OCI-LY3 (cell line): ENCODE measurements around the gene EMC7.

ENCODE experiments used
- H2AFZ ChIP-seq: fragments of 200-600, 300-600 bp; shearing (Covaris generic); 2 replicates; pipeline ENCODE4 v1.6.0; 2014; ENCODE audit warnings: antibody characterized with exemption, low read depth, low read length
- H3K27ac ChIP-seq: fragments of 200-600, 300-600 bp; sonication (generic); 2 replicates; pipeline ENCODE4 v1.5.1; 2014; ENCODE audit warnings: mild to moderate bottlenecking, low read length, moderate library complexity, mixed read lengths
- H3K27me3 ChIP-seq: fragments of 200-600, 300-600 bp; sonication (generic); 2 replicates; pipeline ENCODE4 v1.6.1; 2014; ENCODE audit warnings: low read depth, low read length, mixed read lengths
- H3K36me3 ChIP-seq: fragments of 200-600, 300-600 bp; sonication (generic); replicated peaks from 2 replicates; pipeline ENCODE3; 2014; ENCODE audit warnings: low read depth, low read length, mixed read lengths
- H3K4me1 ChIP-seq: fragments of 300-600, 200-600 bp; sonication (generic); 2 replicates; pipeline ENCODE4 v1.6.1; 2014; ENCODE audit warnings: low read length, mixed read lengths
- H3K4me2 ChIP-seq: fragments of 200-600, 300-600 bp; sonication (generic); 2 replicates; pipeline ENCODE4 v1.6.1; 2014; ENCODE audit warnings: low read length, mixed read lengths
- H3K4me3 ChIP-seq: fragments of 300-600, 200-600 bp; sonication (generic); 2 replicates; pipeline ENCODE4 v1.5.1; 2014; ENCODE audit warnings: antibody characterized with exemption, mild to moderate bottlenecking, low read length, moderate library complexity
- H3K79me2 ChIP-seq: fragments of 300-600, 200-600 bp; shearing (Covaris generic); 2 replicates; pipeline ENCODE4 v1.6.1; 2014; ENCODE audit warnings: mild to moderate bottlenecking, low read length, mixed read lengths
- H3K9ac ChIP-seq: fragments of 300-600, 200-600 bp; shearing (Covaris generic); 2 replicates; pipeline ENCODE4 v1.6.0; 2014; ENCODE audit warnings: mild to moderate bottlenecking, low read length, moderate library complexity
- H3K9me3 ChIP-seq: fragments of 200-600, 300-600 bp; shearing (Covaris generic); 2 replicates; pipeline ENCODE4 v1.6.1; 2014; ENCODE audit warnings: low read length, mixed read lengths; ENCODE audit not compliant: insufficient read depth
- H4K20me1 ChIP-seq: fragments of 200-600, 300-600 bp; sonication (generic); 2 replicates; pipeline ENCODE4 v1.6.1; 2016; ENCODE audit warnings: low read length, mixed read lengths; ENCODE audit not compliant: insufficient read depth
- EZH2phosphoT487 ChIP-seq: fragments of 200-600 bp; shearing (Covaris generic); IDR thresholded peaks from 2 replicates; pipeline ENCODE4 v1.6.1; 2018; ENCODE audit warnings: antibody characterized with exemption, mixed run types, low read depth
- TF ChIP-seq, protein P1 (sequence below): fragments of 200-600, 300-600 bp; sonication (generic); IDR thresholded peaks from 2 replicates; pipeline ENCODE4 v1.5.1; 2014; ENCODE audit warnings: antibody characterized with exemption, low read length, low read depth

EMC7 gene

DNA sequence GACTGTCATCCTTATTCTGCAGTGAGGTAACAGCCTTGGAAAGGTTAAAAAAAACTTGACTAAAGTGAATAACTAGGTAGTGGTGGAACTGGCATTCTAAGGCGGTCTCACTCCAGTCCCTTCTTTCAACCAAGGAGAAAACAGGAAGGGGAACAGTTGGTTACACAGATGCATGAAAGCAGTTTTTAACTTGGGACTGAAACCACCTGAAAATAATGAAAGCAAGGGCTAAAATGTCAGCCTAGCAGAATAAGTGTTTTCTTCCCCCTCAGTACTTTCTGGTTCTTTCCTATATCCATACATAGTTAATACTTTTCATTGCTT, 61.9 kb downstream of the EMC7 start:
- no peaks in the 10 kb centered on the region for H3K27me3 ChIP-seq
- H3K27ac ChIP-seq: peak overlapping the region; percentile 46; the same call in 1 of the 2 replicates

DNA sequence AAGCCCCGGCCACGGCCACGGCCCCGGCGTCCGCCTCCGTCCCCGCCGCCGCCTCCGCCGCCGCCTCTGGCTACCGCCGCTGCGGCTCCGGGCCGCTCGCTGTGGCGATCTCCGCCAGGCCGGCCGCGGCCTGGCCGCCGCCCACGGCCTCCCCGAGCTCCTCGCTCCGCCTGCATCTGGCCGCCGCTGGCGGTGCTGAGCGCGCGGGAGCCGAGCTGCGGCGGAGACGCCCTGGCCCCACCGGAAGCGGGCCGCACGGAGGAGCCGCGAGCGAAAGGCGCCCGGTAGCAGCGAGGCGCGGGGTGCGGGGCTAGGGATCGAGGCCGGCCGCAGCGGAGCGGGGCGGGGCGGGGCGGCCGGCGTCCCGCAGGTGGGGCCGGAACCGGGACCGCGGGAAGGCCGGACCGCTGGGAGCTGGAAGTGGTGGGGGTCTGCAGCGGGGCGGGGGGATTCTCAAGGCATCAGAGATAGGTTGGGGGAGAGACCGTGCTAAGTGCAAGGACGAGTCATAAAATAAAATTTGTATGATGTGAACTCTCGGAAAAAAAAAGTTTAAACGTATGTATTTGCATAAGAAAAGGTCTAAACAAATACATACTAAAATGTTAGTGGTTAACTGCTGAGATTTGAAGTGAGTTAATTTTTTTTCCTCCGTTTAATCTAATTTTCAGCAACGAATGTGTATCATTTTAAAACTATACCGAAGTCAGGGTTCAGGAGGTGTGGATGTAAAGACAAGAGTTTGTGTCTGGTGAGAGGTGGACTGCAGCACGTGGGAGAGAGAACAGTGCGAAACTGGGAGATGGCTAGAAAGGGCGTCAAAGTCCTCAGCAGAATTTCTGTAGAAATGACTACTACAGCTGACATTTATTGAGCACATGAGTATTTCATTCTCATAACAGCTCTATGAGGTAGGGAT, 62.5 kb downstream of the EMC7 start, which contains the start of gene AVEN:
Gene AVEN, minus strand, starts transcription at position 334 of the 919 bp plus-strand sequence. Its CDS starts 158 bp downstream, at position 176.
- Histone ChIP-seq H3K9ac (peak within 1 kb of the TSS; percentile 88), H3K4me2 (peak within 1 kb of the TSS; percentile 98), H3K36me3 (no peaks in the 10 kb centered on the region), H3K9me3 (no peaks in the 10 kb centered on the region), H3K4me1 (peaks cover 11% of the 10 kb centered on the region), H4K20me1 (no peaks in the 10 kb centered on the region), H3K4me3 (peak within 1 kb of the TSS; percentile 85), H3K27me3 (no peaks in the 10 kb centered on the region), H3K27ac (peak within 1 kb of the TSS; percentile 46), H2AFZ (peak within 1 kb of the TSS; percentile 65), H3K79me2 (peaks cover 18% of the 10 kb centered on the region)
- TF ChIP-seq EZH2phosphoT487: no peak
- TF ChIP-seq, protein P1, sequence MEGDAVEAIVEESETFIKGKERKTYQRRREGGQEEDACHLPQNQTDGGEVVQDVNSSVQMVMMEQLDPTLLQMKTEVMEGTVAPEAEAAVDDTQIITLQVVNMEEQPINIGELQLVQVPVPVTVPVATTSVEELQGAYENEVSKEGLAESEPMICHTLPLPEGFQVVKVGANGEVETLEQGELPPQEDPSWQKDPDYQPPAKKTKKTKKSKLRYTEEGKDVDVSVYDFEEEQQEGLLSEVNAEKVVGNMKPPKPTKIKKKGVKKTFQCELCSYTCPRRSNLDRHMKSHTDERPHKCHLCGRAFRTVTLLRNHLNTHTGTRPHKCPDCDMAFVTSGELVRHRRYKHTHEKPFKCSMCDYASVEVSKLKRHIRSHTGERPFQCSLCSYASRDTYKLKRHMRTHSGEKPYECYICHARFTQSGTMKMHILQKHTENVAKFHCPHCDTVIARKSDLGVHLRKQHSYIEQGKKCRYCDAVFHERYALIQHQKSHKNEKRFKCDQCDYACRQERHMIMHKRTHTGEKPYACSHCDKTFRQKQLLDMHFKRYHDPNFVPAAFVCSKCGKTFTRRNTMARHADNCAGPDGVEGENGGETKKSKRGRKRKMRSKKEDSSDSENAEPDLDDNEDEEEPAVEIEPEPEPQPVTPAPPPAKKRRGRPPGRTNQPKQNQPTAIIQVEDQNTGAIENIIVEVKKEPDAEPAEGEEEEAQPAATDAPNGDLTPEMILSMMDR: no peak

More for the DNA sequence above, 61.9 kb downstream of the EMC7 start:
- Histone ChIP-seq H3K4me2 (peak overlapping the region; percentile 98), H3K36me3 (no peaks in the 10 kb centered on the region), H2AFZ (no peak overlapping the region), H3K4me3 (peak overlapping the region; percentile 85), H3K9ac (peak overlapping the region; percentile 88; the same call in 1 of the 2 replicates), H4K20me1 (no peaks in the 10 kb centered on the region), H3K9me3 (no peaks in the 10 kb centered on the region), H3K4me1 (peaks cover 11% of the 10 kb centered on the region), H3K79me2 (peaks cover 18% of the 10 kb centered on the region)
- TF ChIP-seq, protein P1: no peak
- TF ChIP-seq EZH2phosphoT487: no peak

DNA sequence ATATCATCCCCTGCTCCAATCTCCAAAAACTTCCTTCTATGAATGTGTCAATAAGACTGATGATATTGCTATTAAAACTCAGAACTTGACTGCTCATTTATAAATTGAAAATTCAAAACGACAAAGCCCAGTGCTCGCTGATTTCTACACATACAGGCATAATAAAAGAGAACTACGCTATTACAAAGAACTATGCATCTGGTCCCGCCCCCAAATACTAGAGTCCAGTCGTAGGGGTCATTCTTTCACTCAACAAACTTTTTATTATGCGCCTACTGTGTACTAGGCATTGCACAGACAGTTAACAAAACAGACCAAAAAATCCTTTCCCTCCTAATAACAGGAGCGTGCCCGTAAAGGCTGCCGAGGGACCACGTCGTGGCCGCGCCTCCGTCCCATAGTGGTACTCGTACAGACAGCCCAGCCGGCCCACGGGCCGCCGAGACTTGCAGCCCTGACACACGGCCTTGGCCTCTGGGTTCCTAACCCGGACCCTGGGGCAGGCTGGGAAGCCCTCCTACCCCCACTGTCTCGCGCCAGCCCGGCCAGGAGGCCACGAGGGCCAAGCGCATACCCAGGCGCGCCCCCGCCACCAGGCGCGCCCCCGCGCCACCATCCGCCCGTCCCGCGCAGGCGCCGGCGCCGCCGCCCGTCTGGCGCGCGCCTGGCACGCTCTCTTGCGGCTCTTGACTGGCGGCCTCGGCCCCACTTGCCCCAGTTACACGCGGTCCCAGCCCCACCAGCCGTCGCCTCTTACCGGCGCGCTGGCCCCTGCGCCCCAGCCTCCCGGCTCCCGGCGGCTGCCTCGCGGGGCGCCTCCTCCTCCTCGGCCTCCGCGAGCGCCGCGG, 63.4 kb downstream of the EMC7 start:
- Histone ChIP-seq H3K9ac (peak overlapping the region; percentile 88), H4K20me1 (no peaks in the 10 kb centered on the region), H3K4me2 (peak overlapping the region; percentile 98), H3K27ac (peak overlapping the region; percentile 46), H3K27me3 (no peaks in the 10 kb centered on the region), H2AFZ (peak overlapping the region; percentile 65), H3K36me3 (no peaks in the 10 kb centered on the region), H3K9me3 (no peaks in the 10 kb centered on the region), H3K79me2 (peaks cover 18% of the 10 kb centered on the region), H3K4me3 (peak overlapping the region; percentile 85), H3K4me1 (peaks cover 11% of the 10 kb centered on the region)
- TF ChIP-seq EZH2phosphoT487: no peak
- TF ChIP-seq, protein P1: no peak
